Neuronal stem cell (in vitro differentiated cells): ENCODE measurements around the gene MAP4K1.

Experiments used
- DNase-seq: peaks from one replicate; pipeline ENCODE4 v3.0.0-alpha.2; 2013; ENCODE audit warnings: low spot score
- H2AFZ ChIP-seq: one replicate; pipeline ENCODE4 v1.6.1; 2013; ENCODE audit warnings: mild to moderate bottlenecking, low read length, inconsistent platforms
- H2AK5ac ChIP-seq: 2 replicates; pipeline ENCODE4 v1.6.1; 2013; ENCODE audit warnings: low read depth, mild to moderate bottlenecking, inconsistent platforms, low read length, moderate library complexity, mixed read lengths
- H2BK120ac ChIP-seq: 2 replicates; pipeline ENCODE4 v1.6.1; 2013; ENCODE audit warnings: low read depth, mild to moderate bottlenecking, inconsistent platforms, low read length, moderate library complexity, mixed read lengths
- H2BK12ac ChIP-seq: one replicate; pipeline ENCODE4 v1.6.1; 2013; ENCODE audit warnings: low read length, inconsistent platforms
- H2BK15ac ChIP-seq: 2 replicates; pipeline ENCODE4 v1.6.1; 2013; ENCODE audit warnings: mild to moderate bottlenecking, low read length, inconsistent platforms, mixed read lengths
- H2BK5ac ChIP-seq: one replicate; pipeline ENCODE4 v1.6.1; 2013; ENCODE audit warnings: inconsistent platforms, mild to moderate bottlenecking, low read length, moderate library complexity
- H3K14ac ChIP-seq: one replicate; pipeline ENCODE4 v1.6.1; 2013; ENCODE audit warnings: low read length, inconsistent platforms
- H3K18ac ChIP-seq: 2 replicates; pipeline ENCODE4 v1.6.1; 2013; ENCODE audit warnings: low read length, inconsistent platforms
- H3K23ac ChIP-seq: 2 replicates; pipeline ENCODE4 v1.6.1; 2013; ENCODE audit warnings: low read depth, mild to moderate bottlenecking, mixed read lengths, low read length, inconsistent platforms; ENCODE audit not compliant: poor library complexity
- H3K27ac ChIP-seq: replicated peaks from 3 replicates; pipeline ENCODE4 v1.5.1; 2013; ENCODE audit warnings: low read length, inconsistent platforms
- H3K27me3 ChIP-seq, 3 experiments: 2 replicates each; pipeline ENCODE4 v1.6.1; 2013; ENCODE audit warnings: low read length in 3 of 3, mild to moderate bottlenecking in 2 of 3, inconsistent platforms in 1 of 3, low read depth in 1 of 3, mixed read lengths in 1 of 3, moderate library complexity in 1 of 3; ENCODE audit not compliant: control insufficient read depth in 3 of 3, insufficient read depth in 3 of 3
- H3K36me3 ChIP-seq, 2 donors: replicated peaks in 1 of 2; 2 replicates each; pipeline ENCODE4 v1.6.1; 2013; ENCODE audit warnings: low read length in 2 of 2; ENCODE audit not compliant: control insufficient read depth in 2 of 2, insufficient read depth in 2 of 2
- H3K4ac ChIP-seq: 2 replicates; pipeline ENCODE4 v1.6.1; 2013; ENCODE audit warnings: inconsistent platforms, mild to moderate bottlenecking, low read length, moderate library complexity
- H3K4me1 ChIP-seq, 2 donors: 1 replicate in 1 of 2; 2 replicates in 1 of 2; pipeline ENCODE4 v1.6.1; 2013; ENCODE audit warnings: low read length in 2 of 2, low read depth in 1 of 2; ENCODE audit not compliant: control insufficient read depth in 2 of 2, insufficient read depth in 1 of 2
- H3K4me2 ChIP-seq: one replicate; pipeline ENCODE4 v1.6.1; 2013; ENCODE audit warnings: mild to moderate bottlenecking, low read length, inconsistent platforms; ENCODE audit not compliant: insufficient read depth, poor library complexity, severe bottlenecking
- H3K4me3 ChIP-seq, 2 donors: 2 replicates each; pipeline ENCODE4 v1.5.1; 2013; ENCODE audit warnings: low read length in 2 of 2, mild to moderate bottlenecking in 2 of 2, inconsistent platforms in 1 of 2, moderate library complexity in 1 of 2
- H3K79me1 ChIP-seq: one replicate; pipeline ENCODE4 v1.6.1; 2013; ENCODE audit warnings: low read depth, mild to moderate bottlenecking, inconsistent platforms, low read length, moderate library complexity
- H3K9ac ChIP-seq: one replicate; pipeline ENCODE4 v1.6.1; 2013; ENCODE audit warnings: mild to moderate bottlenecking, low read depth, low read length, inconsistent platforms; ENCODE audit not compliant: poor library complexity
- H3K9me3 ChIP-seq, 2 donors: replicated peaks in 1 of 2; 2 replicates each; pipeline versions ENCODE3 to v1.6.1; 2013; ENCODE audit warnings: low read length in 2 of 2, mild to moderate bottlenecking in 2 of 2, inconsistent platforms in 1 of 2, low read depth in 1 of 2, mixed read lengths in 1 of 2, moderate library complexity in 1 of 2; ENCODE audit not compliant: control insufficient read depth in 2 of 2, insufficient read depth in 1 of 2
- H4K8ac ChIP-seq: one replicate; pipeline ENCODE4 v1.6.1; 2013; ENCODE audit warnings: low read depth, mild to moderate bottlenecking, inconsistent platforms, low read length, moderate library complexity
- H4K91ac ChIP-seq: one replicate; pipeline ENCODE4 v1.6.1; 2013; ENCODE audit warnings: low read length, low read depth, mild to moderate bottlenecking, inconsistent platforms; ENCODE audit not compliant: poor library complexity
- WGBS, 2 donors: extraction: QIAGEN DNeasy Blood & Tissue Kit; methylation state at CpG; one replicate each; pipeline ENCODE4 v1.1.7; 2013; ENCODE audit warnings: missing lambda C conversion rate in 2 of 2, mixed read lengths in 1 of 2; ENCODE audit not compliant: insufficient read length in 2 of 2, insufficient replicate concordance in 1 of 2; ENCODE audit errors: extremely low coverage in 2 of 2; 5-methylcytosine and 5-hydroxymethylcytosine counted together

Gene MAP4K1

GRCh38 chr19:38665219-38665931 lies 47.6 kb upstream of the MAP4K1 start:
- H2BK15ac ChIP-seq = no peak overlapping the region
- H3K4me2 ChIP-seq = peak overlapping the region; percentile 54
- no peak overlapping the region for H3K4me3 ChIP-seq
- H4K8ac ChIP-seq = no peak overlapping the region
- peak overlapping the region; percentile 82 for H2AK5ac ChIP-seq
- H3K14ac ChIP-seq = no peak overlapping the region
- H2BK120ac ChIP-seq = peak overlapping the region; percentile 27
- peak overlapping the region; percentile 67 for H2BK12ac ChIP-seq
- peaks cover 38 to 64% of the 10 kb centered on the region in 2 donors for H3K4me1 ChIP-seq
- no peak overlapping the region for H3K4ac ChIP-seq
- no peak overlapping the region for H3K23ac ChIP-seq
- H2AFZ ChIP-seq = no peak overlapping the region
- no peaks in the 10 kb centered on the region for H3K27me3 ChIP-seq
- DNase-seq = no peak
- H3K9me3 ChIP-seq = no peaks in the 10 kb centered on the region
- peak overlapping the region; percentile 98 for H3K27ac ChIP-seq
- H3K9ac ChIP-seq = peak overlapping the region; percentile 89
- WGBS, 2 donors = no CpG with 5 or more reads among the region's 13 CpGs
- peaks cover 5% of the 10 kb centered on the region for H3K79me1 ChIP-seq
- H4K91ac ChIP-seq = no peak overlapping the region
- peak overlapping the region; percentile 56 for H2BK5ac ChIP-seq
- H3K18ac ChIP-seq = peak overlapping the region; percentile 86
- peaks cover 3 to 36% of the 10 kb centered on the region in 2 donors for H3K36me3 ChIP-seq

- H3K9me3 ChIP-seq = no peaks in the 10 kb centered on the region
- no peak overlapping the region for H4K91ac ChIP-seq
- H3K14ac ChIP-seq = no peak overlapping the region
- peaks cover 3 to 32% of the 10 kb centered on the region in 2 donors for H3K36me3 ChIP-seq
- peak overlapping the region; percentile 89 for H3K9ac ChIP-seq
- H3K4ac ChIP-seq = no peak overlapping the region
- H2BK12ac ChIP-seq = peak overlapping the region; percentile 67
- no peak overlapping the region for H3K23ac ChIP-seq
- H2BK15ac ChIP-seq = peak overlapping the region; percentile 35
- peak overlapping the region; percentile 86 for H3K18ac ChIP-seq
- H3K4me1 ChIP-seq = peaks cover 38 to 59% of the 10 kb centered on the region in 2 donors
- H3K79me1 ChIP-seq = peaks cover 5% of the 10 kb centered on the region
- no CpG with 5 or more reads among the region's 7 CpGs for WGBS, 2 donors
- H3K27ac ChIP-seq = peak overlapping the region; percentile 98
- no peak for DNase-seq
- H3K4me3 ChIP-seq = no peak overlapping the region
- H2AFZ ChIP-seq = no peak overlapping the region
- peak overlapping the region; percentile 82 for H2AK5ac ChIP-seq
- no peaks in the 10 kb centered on the region for H3K27me3 ChIP-seq
- H2BK120ac ChIP-seq = no peak overlapping the region
- H2BK5ac ChIP-seq = peak overlapping the region; percentile 44
- no peak overlapping the region for H4K8ac ChIP-seq
- no peak overlapping the region for H3K4me2 ChIP-seq
Observed at GRCh38 chr19:38664503-38665211, 46.9 kb upstream of the MAP4K1 start.

DNA sequence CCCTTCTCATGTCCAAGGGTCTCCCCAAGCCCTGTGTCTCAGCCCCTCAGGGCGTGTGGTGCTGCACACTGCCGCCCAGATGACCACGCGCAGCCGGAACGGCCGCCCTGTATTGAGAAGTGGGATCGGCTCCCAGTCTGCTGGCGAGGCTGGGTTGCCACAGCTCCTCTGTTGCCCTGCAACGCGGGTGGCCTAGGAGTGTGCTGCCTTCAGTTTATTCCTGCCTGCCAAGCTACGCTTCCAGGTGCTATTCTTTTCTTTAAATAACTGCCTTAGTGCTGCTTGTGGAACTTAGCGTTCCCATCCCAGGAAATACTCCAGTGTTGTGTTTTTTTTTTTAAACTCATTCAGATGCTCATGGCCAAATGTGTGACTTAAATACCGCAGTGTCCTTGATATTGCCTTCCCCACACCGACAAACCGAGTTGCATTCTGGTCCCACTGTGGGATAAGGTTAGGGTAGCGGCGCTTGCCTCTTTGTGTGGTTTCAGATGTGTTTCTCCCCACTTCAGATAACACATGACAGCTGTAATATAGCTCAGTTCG lies 46.3 kb upstream of the MAP4K1 start:
- Histone ChIP-seq H2BK5ac (peak overlapping the region; percentile 1), H2AK5ac (peak overlapping the region; percentile 84), H3K4me1 (peaks cover 36 to 58% of the 10 kb centered on the region in 2 donors), H3K23ac (peak overlapping the region; percentile 70), H4K91ac (no peak overlapping the region), H3K79me1 (peaks cover 5% of the 10 kb centered on the region), H3K4ac (no peak overlapping the region), H3K4me3 (no peak overlapping the region), H3K9me3 (no peaks in the 10 kb centered on the region), H2BK12ac (no peak overlapping the region), H2AFZ (no peak overlapping the region), H3K27ac (peak overlapping the region; percentile 98), H3K14ac (peak overlapping the region; percentile 15), H2BK15ac (peak overlapping the region; percentile 35), H3K36me3 (peaks cover 3 to 32% of the 10 kb centered on the region in 2 donors), H3K9ac (peak overlapping the region; percentile 17), H3K18ac (peak overlapping the region; percentile 84), H3K27me3 (no peaks in the 10 kb centered on the region), H2BK120ac (no peak overlapping the region), H4K8ac (peak overlapping the region; percentile 73), H3K4me2 (no peak overlapping the region)
- DNase-seq = no peak
- no CpG with 5 or more reads among the region's 19 CpGs for WGBS, 2 donors

DNA sequence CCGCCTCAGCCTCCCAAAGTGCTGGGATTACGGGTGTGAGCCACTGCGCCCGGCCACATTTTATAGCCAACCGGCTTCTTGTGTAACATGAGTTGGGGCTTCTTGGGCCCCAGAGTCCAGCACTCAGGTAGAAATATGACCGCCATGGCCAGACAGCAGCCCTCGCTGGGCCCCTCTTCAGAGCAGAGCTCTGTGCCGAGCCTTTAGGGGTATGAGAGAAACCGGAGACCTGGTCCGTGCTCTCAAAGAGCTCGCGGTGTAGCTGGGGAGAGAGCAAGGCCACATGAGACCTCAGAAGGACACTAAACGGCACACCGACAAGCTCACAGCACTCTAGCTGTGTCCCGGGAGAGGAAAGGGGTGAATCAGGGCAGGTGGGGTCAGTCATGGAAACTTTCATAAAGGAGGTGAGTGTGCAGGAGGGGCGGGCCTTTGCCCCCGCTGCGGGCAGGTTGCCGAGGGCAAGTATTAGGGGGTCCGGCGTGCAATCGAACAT lies 45.5 kb upstream of the MAP4K1 start:
- H2BK12ac ChIP-seq = no peak overlapping the region
- H2BK15ac ChIP-seq = no peak overlapping the region
- H4K8ac ChIP-seq = no peak overlapping the region
- DNase-seq = no peak
- H3K4me3 ChIP-seq = no peak overlapping the region
- H3K9me3 ChIP-seq = no peaks in the 10 kb centered on the region
- peaks cover 38 to 60% of the 10 kb centered on the region in 2 donors for H3K4me1 ChIP-seq
- no peak overlapping the region for H3K9ac ChIP-seq
- H3K23ac ChIP-seq = no peak overlapping the region
- no peak overlapping the region for H3K4ac ChIP-seq
- H3K27me3 ChIP-seq = no peaks in the 10 kb centered on the region
- peaks cover 3 to 34% of the 10 kb centered on the region in 2 donors for H3K36me3 ChIP-seq
- H3K79me1 ChIP-seq = peaks cover 5% of the 10 kb centered on the region
- peak overlapping the region; percentile 70 for H2AK5ac ChIP-seq
- H3K18ac ChIP-seq = peak overlapping the region; percentile 7
- peak overlapping the region; percentile 1 for H2BK5ac ChIP-seq
- peak overlapping the region; percentile 37 for H3K27ac ChIP-seq
- no CpG with 5 or more reads among the region's 22 CpGs for WGBS, 2 donors
- H4K91ac ChIP-seq = no peak overlapping the region
- no peak overlapping the region for H3K14ac ChIP-seq
- H2BK120ac ChIP-seq = no peak overlapping the region
- no peak overlapping the region for H2AFZ ChIP-seq
- H3K4me2 ChIP-seq = no peak overlapping the region
